Liver (tissue), 9 donors: ENCODE data around the gene VIP. TPM values are rescaled to one million over a fixed set of nuclear protein-coding genes. Genes with fewer than 3 reads are reported as not detected.
"Not testable (repeated sequence)": the region's sequence is repeated elsewhere in the genome, so short reads cannot be mapped to it uniquely, and the experiment has no call there.

ENCODE experiments used
- DNase-seq: peaks from one replicate; pipeline ENCODE4 v3.0.0-alpha.2; 2017; ENCODE audit warnings: low spot score
- H3K27ac ChIP-seq, 2 donors: one replicate each; pipeline ENCODE4 v1.7.0; 2013; ENCODE audit warnings: inconsistent platforms in 2 of 2, low read length in 2 of 2, control low read depth in 1 of 2, low read depth in 1 of 2, mild to moderate bottlenecking in 1 of 2
- H3K27me3 ChIP-seq, 4 donors: one replicate each; pipeline versions ENCODE4 v1.6.1 to v1.7.0; 2013; ENCODE audit warnings: low read length in 3 of 4, inconsistent platforms in 1 of 4, mild to moderate bottlenecking in 1 of 4, moderate library complexity in 1 of 4; ENCODE audit not compliant: control insufficient read depth in 4 of 4, insufficient read depth in 4 of 4
- H3K36me3 ChIP-seq, 4 donors: one replicate each; pipeline versions ENCODE4 v1.6.1 to v1.7.0; 2013; ENCODE audit warnings: low read length in 3 of 4, mild to moderate bottlenecking in 3 of 4, low read depth in 1 of 4, moderate library complexity in 1 of 4; ENCODE audit not compliant: control insufficient read depth in 4 of 4, insufficient read depth in 3 of 4
- H3K4me1 ChIP-seq, 4 donors: one replicate each; pipeline versions ENCODE4 v1.6.1 to v1.7.0; 2013; ENCODE audit warnings: low read length in 3 of 4, mild to moderate bottlenecking in 3 of 4, moderate library complexity in 1 of 4; ENCODE audit not compliant: control insufficient read depth in 4 of 4, insufficient read depth in 4 of 4
- H3K4me3 ChIP-seq, 3 donors: one replicate each; pipeline versions ENCODE4 v1.6.1 to v1.7.0; 2013; ENCODE audit warnings: low read length in 3 of 3, control low read depth in 1 of 3, low read depth in 1 of 3, mild to moderate bottlenecking in 1 of 3
- H3K9ac ChIP-seq, 2 donors: one replicate each; pipeline ENCODE4 v1.7.0; 2013; ENCODE audit warnings: low read length in 2 of 2, mild to moderate bottlenecking in 2 of 2, moderate library complexity in 2 of 2, control low read depth in 1 of 2, low read depth in 1 of 2
- H3K9me3 ChIP-seq, 4 donors: one replicate each; pipeline versions ENCODE4 v1.6.1 to v1.7.0; 2013; ENCODE audit warnings: low read length in 3 of 4; ENCODE audit not compliant: control insufficient read depth in 4 of 4
- ATF3 ChIP-seq: IDR thresholded peaks from 2 replicates; pipeline ENCODE4 v1.6.1; 2016; ENCODE audit warnings: antibody characterized with exemption
- CTCF ChIP-seq: fragments of 150-350 bp; IDR thresholded peaks from 2 replicates; pipeline ENCODE4 v1.5.1; 2017; ENCODE audit warnings: improper control_type of control experiment, low read depth, low read length; ENCODE audit not compliant: missing input control
- EGR1 ChIP-seq, 2 donors: IDR thresholded peaks; 2 replicates each; pipeline ENCODE4 v1.6.1; 2016 to 2018; ENCODE audit warnings: antibody characterized with exemption in 2 of 2, low read depth in 2 of 2
- FOXA1 ChIP-seq: IDR thresholded peaks from 2 replicates; pipeline ENCODE4 v1.6.1; 2016; ENCODE audit warnings: antibody characterized with exemption
- FOXA2 ChIP-seq: IDR thresholded peaks from 2 replicates; pipeline ENCODE4 v1.6.1; 2016; ENCODE audit warnings: antibody characterized with exemption
- HNF4A ChIP-seq, 2 donors: conservative IDR thresholded peaks; 2 replicates each; pipeline ENCODE4 v1.6.1; 2016; ENCODE audit warnings: antibody characterized with exemption in 2 of 2, mild to moderate bottlenecking in 2 of 2
- HNF4G ChIP-seq: IDR thresholded peaks from 2 replicates; pipeline ENCODE4 v1.6.1; 2016; ENCODE audit warnings: antibody characterized with exemption
- MAX ChIP-seq: IDR thresholded peaks from 2 replicates; pipeline ENCODE4 v1.6.1; 2016; ENCODE audit warnings: antibody characterized with exemption
- NR2F2 ChIP-seq: IDR thresholded peaks from 2 replicates; pipeline ENCODE4 v1.6.1; 2016; ENCODE audit warnings: antibody characterized with exemption
- RAD21 ChIP-seq, 2 donors: IDR thresholded peaks; 2 replicates each; pipeline ENCODE4 v1.6.1; 2016; ENCODE audit warnings: antibody characterized with exemption in 2 of 2, mild to moderate bottlenecking in 2 of 2
- REST ChIP-seq: IDR thresholded peaks from 2 replicates; pipeline ENCODE4 v1.6.1; 2016; ENCODE audit warnings: antibody characterized with exemption, mild to moderate bottlenecking
- RXRA ChIP-seq, 2 donors: IDR thresholded peaks; 2 replicates each; pipeline ENCODE4 v1.6.1; 2017 to 2018; ENCODE audit warnings: antibody characterized with exemption in 2 of 2, mild to moderate bottlenecking in 1 of 2
- SP1 ChIP-seq: IDR thresholded peaks from 2 replicates; pipeline ENCODE4 v1.6.1; 2018; ENCODE audit warnings: antibody characterized with exemption, mild to moderate bottlenecking
- TAF1 ChIP-seq: conservative IDR thresholded peaks from 2 replicates; pipeline ENCODE4 v1.6.1; 2016; ENCODE audit warnings: antibody characterized with exemption, mild to moderate bottlenecking
- YY1 ChIP-seq: IDR thresholded peaks from 2 replicates; pipeline ENCODE4 v1.6.1; 2016; ENCODE audit warnings: antibody characterized with exemption, mild to moderate bottlenecking
- WGBS: extraction: QIAGEN DNeasy Blood & Tissue Kit; methylation state at CpG from one replicate; pipeline ENCODE4 v1.1.7; 2013; 5-methylcytosine and 5-hydroxymethylcytosine counted together
- polyA plus RNA-seq, 2 donors: library from polyadenylated mRNA; stranded (reverse) in 1 of 2; unstranded in 1 of 2; fragments of 200-250 nt in 1 of 2; fragments of >200 nt in 1 of 2; fragmentation: Nextera tagmentation in 1 of 2; extraction: Ambion mirVana in 1 of 2; gene quantifications; one replicate each; pipeline versions ENCODE4 v1.2.1 to v1.2.3, GENCODE V29; 2013 to 2015
- total RNA-seq, 2 donors: library from RNA; depleted of rRNA; stranded (reverse); fragments of >200 nt; gene quantifications; one replicate each; pipeline ENCODE4 v1.2.3, GENCODE V29; 2014
- donor health status: healthy.
- donor health status: healthy.
- donor health status: healthy.
- donor health status: healthy.
- donor health status: healthy.

The VIP gene
- total and polyA plus RNA-seq, 4 donors: 0.09 to 0.71 (median 0.29) TPM

GRCh38 chr6:152701863-152702401, 48.7 kb upstream of the VIP start:
- no peaks in the 10 kb centered on the region for H3K9me3 ChIP-seq
- no peak overlapping the region for H3K9ac ChIP-seq
- no peak overlapping the region for H3K4me3 ChIP-seq
- WGBS: 49% methylated on average over 4 of the region's 4 CpGs
- H3K36me3 ChIP-seq: no peaks in the 10 kb centered on the region
- H3K4me1 ChIP-seq: no peaks in the 10 kb centered on the region
- no peak overlapping the region for H3K27ac ChIP-seq
- H3K27me3 ChIP-seq: no peaks in the 10 kb centered on the region
- TF ChIP-seq NR2F2: no peak
- TF ChIP-seq YY1: no peak
- no peak for TF ChIP-seq RAD21 (IDR thresholded peaks at IDR 0.05)
- no peak for TF ChIP-seq FOXA2
- no peak for TF ChIP-seq EGR1 (IDR thresholded peaks at IDR 0.05; ENCODE audit: low read depth in 2 of 2)
- no peak for TF ChIP-seq CTCF
- TF ChIP-seq RXRA (IDR thresholded peaks at IDR 0.05): no peak
- no peak for TF ChIP-seq HNF4A (conservative IDR thresholded peaks at IDR 0.05)
- no peak for TF ChIP-seq TAF1
- no peak for TF ChIP-seq REST
- no peak for TF ChIP-seq FOXA1
- no peak for DNase-seq

- H3K9me3 ChIP-seq, H3K4me3 ChIP-seq, H3K9ac ChIP-seq, H3K36me3 ChIP-seq, DNase-seq, H3K27me3 ChIP-seq, H3K4me1 ChIP-seq, H3K27ac ChIP-seq: not testable (repeated sequence)
Observed at GRCh38 chr6:152703750-152704149, 46.8 kb upstream of the VIP start.

- TF ChIP-seq YY1 (no peak), HNF4G (no peak), ATF3 (no peak), MAX (no peak), REST (no peak), FOXA2 (no peak), EGR1 (IDR thresholded peaks at IDR 0.05; ENCODE audit: low read depth in 2 of 2) (no peak), RXRA (IDR thresholded peaks at IDR 0.05) (no peak), SP1 (no peak), NR2F2 (no peak)
- Histone ChIP-seq H3K4me3 (no peak overlapping the region), H3K9me3 (peaks cover 0 to 7% (median 0%) of the 10 kb centered on the region in 4 donors), H3K27ac (no peak overlapping the region), H3K36me3 (no peaks in the 10 kb centered on the region), H3K4me1 (no peaks in the 10 kb centered on the region), H3K27me3 (no peaks in the 10 kb centered on the region), H3K9ac (no peak overlapping the region)
- WGBS: 76% methylated on average over 2 of the region's 2 CpGs
- no peak for DNase-seq
Observed at GRCh38 chr6:152705327-152705726, 45.3 kb upstream of the VIP start.
